PC-3 (cell line): Measurements from ENCODE around the gene LGALS4.

Source experiments
- CTCF ChIP-seq: fragments of 300-600 bp; sonication (generic); conservative IDR thresholded peaks from 2 replicates; pipeline ENCODE4 v1.5.1; 2017; ENCODE audit warnings: antibody characterized with exemption, low read depth, mild to moderate bottlenecking, low read length
- EZH2 ChIP-seq: fragments of 300-600 bp; sonication (generic); IDR thresholded peaks from one replicate; pipeline ENCODE4 v1.6.1; 2017; ENCODE audit warnings: antibody characterized with exemption, mild to moderate bottlenecking, low read length; ENCODE audit not compliant: unreplicated experiment

- TF ChIP-seq CTCF (no peak), EZH2 (no peak)
Observed at GRCh38 chr19:38793671-38794070, 19.1 kb downstream of the LGALS4 start.
